Testis (tissue), 3 donors: Measurements from ENCODE around the gene RAP1GAP2. TPM values are rescaled to one million over a fixed set of nuclear protein-coding genes. Genes with fewer than 3 reads are reported as not detected.

Source experiments
- DNase-seq: peaks from one replicate; pipeline ENCODE4 v3.0.0-alpha.2; 2019
- H3K27ac ChIP-seq, 2 donors: fragments of 200-600 bp; sonication (generic); one replicate each; pipeline ENCODE4 v1.5.1; 2019
- H3K27me3 ChIP-seq: fragments of 200-600 bp; sonication (generic); one replicate; pipeline ENCODE4 v1.5.1; 2019
- H3K36me3 ChIP-seq: fragments of 200-600 bp; sonication (generic); one replicate; pipeline ENCODE4 v1.5.1; 2017; ENCODE audit warnings: low read depth; ENCODE audit errors: missing control alignments
- H3K4me1 ChIP-seq: fragments of 200-600 bp; sonication (generic); one replicate; pipeline ENCODE4 v1.5.1; 2019
- H3K4me3 ChIP-seq, 2 donors: fragments of 200-600 bp; sonication (generic); one replicate each; pipeline ENCODE4 v1.5.1; 2017 to 2019
- H3K9me3 ChIP-seq: fragments of 200-600 bp; sonication (generic); one replicate; pipeline ENCODE4 v1.5.1; 2017
- POLR2A ChIP-seq: fragments of 450-650 bp; IDR thresholded peaks from one replicate; pipeline ENCODE4 v1.6.1; 2017; ENCODE audit warnings: antibody characterized with exemption, mild to moderate bottlenecking, moderate library complexity
- WGBS, 2 donors: methylation state at CpG; one replicate each; pipeline ENCODE4 v1.1.5; 2018; 5-methylcytosine and 5-hydroxymethylcytosine counted together
- intact Hi-C: fragments of 100-400 bp; cut with DNase I; formaldehyde crosslinking; loops from one replicate; pipeline ENCODE4 v1.15.1; 2023; ENCODE audit warnings: low total_unique reads
- polyA plus RNA-seq: library from polyadenylated mRNA; stranded (reverse); fragments of 350-450 nt; fragmentation: Illumina TruSeq; extraction: RNeasy Lipid Tissue Mini Kit (QIAGEN cat#74804); gene quantifications from one replicate; pipeline ENCODE4 v1.2.3, GENCODE V29; 2014; ENCODE audit warnings: low read depth, low replicate concordance; ENCODE audit not compliant: insufficient read depth
- total RNA-seq, 2 donors: library from RNA; depleted of rRNA; stranded (reverse); fragments of >200 nt; gene quantifications; one replicate each; pipeline ENCODE4 v1.2.3, GENCODE V29; 2016
- TF ChIP-seq, protein P1 (sequence below), 3 experiments: fragments of 450-650 bp in 2 of 3; fragments of 200-600 bp in 1 of 3; sonication (generic) in 1 of 3; IDR thresholded peaks; one replicate each; pipeline ENCODE4 v1.5.1; 2016 to 2019; ENCODE audit warnings: antibody characterized with exemption in 3 of 3, mild to moderate bottlenecking in 2 of 3, moderate library complexity in 1 of 3

The RAP1GAP2 gene
- total and polyA plus RNA-seq, 3 donors from 2014 or later = 10.4 to 21.7 (median 15.1) TPM

- TF ChIP-seq, protein P1, sequence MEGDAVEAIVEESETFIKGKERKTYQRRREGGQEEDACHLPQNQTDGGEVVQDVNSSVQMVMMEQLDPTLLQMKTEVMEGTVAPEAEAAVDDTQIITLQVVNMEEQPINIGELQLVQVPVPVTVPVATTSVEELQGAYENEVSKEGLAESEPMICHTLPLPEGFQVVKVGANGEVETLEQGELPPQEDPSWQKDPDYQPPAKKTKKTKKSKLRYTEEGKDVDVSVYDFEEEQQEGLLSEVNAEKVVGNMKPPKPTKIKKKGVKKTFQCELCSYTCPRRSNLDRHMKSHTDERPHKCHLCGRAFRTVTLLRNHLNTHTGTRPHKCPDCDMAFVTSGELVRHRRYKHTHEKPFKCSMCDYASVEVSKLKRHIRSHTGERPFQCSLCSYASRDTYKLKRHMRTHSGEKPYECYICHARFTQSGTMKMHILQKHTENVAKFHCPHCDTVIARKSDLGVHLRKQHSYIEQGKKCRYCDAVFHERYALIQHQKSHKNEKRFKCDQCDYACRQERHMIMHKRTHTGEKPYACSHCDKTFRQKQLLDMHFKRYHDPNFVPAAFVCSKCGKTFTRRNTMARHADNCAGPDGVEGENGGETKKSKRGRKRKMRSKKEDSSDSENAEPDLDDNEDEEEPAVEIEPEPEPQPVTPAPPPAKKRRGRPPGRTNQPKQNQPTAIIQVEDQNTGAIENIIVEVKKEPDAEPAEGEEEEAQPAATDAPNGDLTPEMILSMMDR (IDR thresholded peaks at IDR 0.05) = no peak
- no peak for TF ChIP-seq POLR2A
- H3K4me1 ChIP-seq = no peaks in the 10 kb centered on the region
- no peak for DNase-seq
- H3K9me3 ChIP-seq = no peaks in the 10 kb centered on the region
- 65 to 93% methylated on average over 9 of the region's 9 CpGs for WGBS, 2 donors
- no peak overlapping the region for H3K4me3 ChIP-seq
- no peak overlapping the region for H3K27ac ChIP-seq
- H3K36me3 ChIP-seq = no peaks in the 10 kb centered on the region
- H3K27me3 ChIP-seq = no peaks in the 10 kb centered on the region
- intact Hi-C loops = no loop called here
Observed at GRCh38 chr17:3034578-3034920, 238.3 kb downstream of the RAP1GAP2 start.

GRCh38 chr17:3035256-3035967 is 239.2 kb downstream of the RAP1GAP2 start:
- Histone ChIP-seq H3K4me3 (no peak overlapping the region), H3K36me3 (no peaks in the 10 kb centered on the region), H3K27ac (no peak overlapping the region), H3K27me3 (no peaks in the 10 kb centered on the region), H3K9me3 (no peaks in the 10 kb centered on the region), H3K4me1 (no peaks in the 10 kb centered on the region)
- no peak for TF ChIP-seq POLR2A
- TF ChIP-seq, protein P1 (IDR thresholded peaks at IDR 0.05) = no peak
- WGBS, 2 donors = 73 to 74% methylated on average over 12 to 13 of the region's 13 CpGs
- intact Hi-C loops = no loop called here
- no peak for DNase-seq

DNA sequence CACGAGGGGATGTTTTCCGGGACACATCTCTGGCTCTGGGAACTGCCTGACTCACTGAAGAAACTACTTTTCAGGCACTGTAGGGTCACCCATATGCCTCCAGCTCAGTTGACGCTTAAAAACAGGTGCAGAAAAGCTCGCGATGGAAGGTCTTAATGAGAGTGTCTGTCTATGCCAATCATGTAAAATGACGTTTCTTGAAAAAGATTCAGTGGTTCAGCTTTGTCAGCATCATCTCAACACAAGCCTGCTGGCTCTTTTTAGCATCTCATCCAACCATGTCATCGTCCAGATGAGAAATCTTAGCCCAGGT is 239.7 kb downstream of the RAP1GAP2 start:
- TF ChIP-seq POLR2A = no peak
- TF ChIP-seq, protein P1 (IDR thresholded peaks at IDR 0.05) = no peak
- no peaks in the 10 kb centered on the region for H3K36me3 ChIP-seq

GRCh38 chr17:3036800-3037199 is 240.6 kb downstream of the RAP1GAP2 start:
- WGBS, 2 donors = 79% methylated on average over 6 of the region's 6 CpGs
- intact Hi-C loops = no loop called here
- H3K36me3 ChIP-seq = no peaks in the 10 kb centered on the region
- H3K4me1 ChIP-seq = no peaks in the 10 kb centered on the region
- no peaks in the 10 kb centered on the region for H3K9me3 ChIP-seq
- H3K4me3 ChIP-seq = no peak overlapping the region
- no peaks in the 10 kb centered on the region for H3K27me3 ChIP-seq
- TF ChIP-seq POLR2A = no peak
- TF ChIP-seq, protein P1 (IDR thresholded peaks at IDR 0.05) = no peak
- DNase-seq = no peak
- H3K27ac ChIP-seq = no peak overlapping the region

More for the DNA sequence above, 239.7 kb downstream of the RAP1GAP2 start:
- DNase-seq = no peak
- Histone ChIP-seq H3K27me3 (no peaks in the 10 kb centered on the region), H3K4me1 (no peaks in the 10 kb centered on the region), H3K9me3 (no peaks in the 10 kb centered on the region), H3K27ac (no peak overlapping the region), H3K4me3 (no peak overlapping the region)
- intact Hi-C loops = no loop called here
- WGBS, 2 donors = 77 to 91% methylated on average over 7 of the region's 7 CpGs

- WGBS, 2 donors = 77 to 78% methylated on average over 9 of the region's 9 CpGs
- no peak overlapping the region for H3K4me3 ChIP-seq
- intact Hi-C loops = no loop called here
Observed at GRCh38 chr17:3037259-3037658, 241.0 kb downstream of the RAP1GAP2 start.

More at GRCh38 chr17:3037259-3037658, 241.0 kb downstream of the RAP1GAP2 start:
- TF ChIP-seq POLR2A = no peak
- TF ChIP-seq, protein P1 (IDR thresholded peaks at IDR 0.05) = no peak
- Histone ChIP-seq H3K9me3 (no peaks in the 10 kb centered on the region), H3K4me1 (no peaks in the 10 kb centered on the region), H3K36me3 (no peaks in the 10 kb centered on the region), H3K27ac (no peak overlapping the region), H3K27me3 (no peaks in the 10 kb centered on the region)
- no peak for DNase-seq
